GM21515 (cell line): ENCODE data around the gene ZNF672.
A peak's percentile ranks its signal among the peaks of the same experiment; 100 is the strongest.

Experiments used
- ATAC-seq: cut with Tn5 transposase; IDR thresholded peaks from one replicate; pipeline ENCODE4 v1.9.1; 2021; ENCODE audit not compliant: unreplicated experiment

Gene ZNF672

GRCh38 chr1:248831842-248832241 is 6.2 kb upstream of the ZNF672 start:
- ATAC-seq = no peak

- no peak for ATAC-seq
Measured at GRCh38 chr1:248834343-248834940, 3.6 kb upstream of the ZNF672 start.

GRCh38 chr1:248837045-248837780 is 811 bp upstream of the ZNF672 start:
- no peak for ATAC-seq

- ATAC-seq = peak; percentile 66
Measured at GRCh38 chr1:248838357-248839167, 538 bp downstream of the ZNF672 start.

- ATAC-seq = no peak
Measured at GRCh38 chr1:248839168-248839555, 1.1 kb downstream of the ZNF672 start.

GRCh38 chr1:248840946-248841345 is 2.9 kb downstream of the ZNF672 start:
- ATAC-seq = no peak

GRCh38 chr1:248841702-248842395 is 3.8 kb downstream of the ZNF672 start:
- no peak for ATAC-seq

GRCh38 chr1:248842781-248843331 is 4.8 kb downstream of the ZNF672 start:
- peak; percentile 21 for ATAC-seq

- no peak for ATAC-seq
Measured at GRCh38 chr1:248843687-248844086, 5.7 kb downstream of the ZNF672 start.

GRCh38 chr1:248844526-248844925 is 6.5 kb downstream of the ZNF672 start:
- ATAC-seq = no peak

GRCh38 chr1:248847181-248847955 is 9.3 kb downstream of the ZNF672 start:
- no peak for ATAC-seq

GRCh38 chr1:248847956-248848561 is 10.0 kb downstream of the ZNF672 start:
- no peak for ATAC-seq

- ATAC-seq = no peak
Measured at GRCh38 chr1:248848602-248849001, 10.6 kb downstream of the ZNF672 start.

GRCh38 chr1:248849152-248849551 is 11.1 kb downstream of the ZNF672 start:
- no peak for ATAC-seq

GRCh38 chr1:248849637-248850036 is 11.6 kb downstream of the ZNF672 start:
- no peak for ATAC-seq

- no peak for ATAC-seq
Measured at GRCh38 chr1:248850124-248850523, 12.1 kb downstream of the ZNF672 start.

GRCh38 chr1:248850536-248851251 is 12.7 kb downstream of the ZNF672 start:
- ATAC-seq = no peak

GRCh38 chr1:248851390-248851789 is 13.4 kb downstream of the ZNF672 start:
- ATAC-seq = no peak
